DMS53 treated with DMSO at 0.1 percent for 48 hours (cell line): Measurements from ENCODE around the gene DNAH11.
"Not testable (repeated sequence)": the region's sequence is repeated elsewhere in the genome, so short reads cannot be mapped to it uniquely, and the experiment has no call there.

ENCODE experiments used
- DNase-seq: peaks from one replicate; lab custom pipeline; 2025; ENCODE audit not compliant: unreplicated experiment; lab: John Stamatoyannopoulos, UW

Gene DNAH11

DNA sequence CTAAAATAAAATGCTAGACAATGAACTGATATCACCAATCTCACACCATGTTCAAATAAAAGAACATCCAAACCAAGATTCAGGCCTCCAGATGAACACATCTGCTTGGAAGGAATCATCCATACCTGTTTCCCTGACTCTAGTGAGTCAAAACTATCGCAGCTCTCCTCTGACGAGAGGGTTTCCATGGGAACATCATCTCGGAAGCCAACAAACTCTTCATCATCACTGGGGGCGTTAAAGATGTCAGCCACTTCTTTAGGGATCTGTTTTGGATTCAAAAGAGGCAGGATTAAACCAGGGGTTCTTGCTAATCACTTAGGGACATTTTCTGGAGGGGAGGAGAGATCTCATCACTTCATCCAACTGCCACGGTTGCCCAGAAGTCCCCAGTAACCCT lies 373.8 kb downstream of the DNAH11 start:
- DNase-seq: no peak

- DNase-seq: no peak
Measured at GRCh38 chr7:21918216-21918615, 375.4 kb downstream of the DNAH11 start.

DNA sequence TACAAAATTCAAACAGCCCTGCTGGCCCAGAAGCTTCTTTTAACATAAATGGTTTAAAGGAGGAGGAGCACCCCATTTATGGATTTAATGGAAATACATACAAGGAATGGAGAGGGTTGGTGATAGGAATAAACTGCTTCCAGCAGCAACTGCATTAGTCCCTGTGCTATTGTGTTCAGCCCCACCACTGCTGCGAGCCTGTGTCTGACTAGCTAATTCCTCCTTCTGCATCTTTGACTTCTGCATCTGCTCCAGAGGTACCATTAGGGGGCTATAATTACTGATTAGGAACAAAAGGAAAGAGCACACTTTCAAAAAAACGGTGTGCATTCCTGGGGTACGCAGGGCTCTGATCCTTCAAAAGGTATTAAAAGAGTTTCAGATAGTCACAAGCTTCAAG lies 378.1 kb downstream of the DNAH11 start:
- no peak for DNase-seq

GRCh38 chr7:21922605-21923004 lies 379.8 kb downstream of the DNAH11 start:
- DNase-seq: no peak

DNA sequence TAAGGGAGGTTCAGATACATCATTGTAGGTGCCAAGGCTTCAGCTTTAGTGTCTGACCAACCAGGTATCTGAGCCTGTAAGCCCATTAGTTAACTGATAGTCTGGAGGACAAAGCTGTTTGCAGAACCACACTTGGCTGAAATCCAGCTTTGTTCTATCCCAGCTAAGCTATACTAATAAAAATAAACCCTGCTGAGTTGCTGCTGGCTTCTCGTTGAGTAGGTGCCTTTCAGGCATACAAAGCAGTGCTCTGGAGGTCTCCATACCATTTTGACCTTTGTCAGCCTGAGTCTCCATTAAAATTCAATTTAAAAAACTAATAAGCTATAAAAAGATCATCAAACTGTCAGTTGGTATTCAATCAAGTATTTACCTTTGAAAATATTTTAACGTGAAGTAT lies 380.8 kb downstream of the DNAH11 start:
- DNase-seq: peak; percentile 77

DNA sequence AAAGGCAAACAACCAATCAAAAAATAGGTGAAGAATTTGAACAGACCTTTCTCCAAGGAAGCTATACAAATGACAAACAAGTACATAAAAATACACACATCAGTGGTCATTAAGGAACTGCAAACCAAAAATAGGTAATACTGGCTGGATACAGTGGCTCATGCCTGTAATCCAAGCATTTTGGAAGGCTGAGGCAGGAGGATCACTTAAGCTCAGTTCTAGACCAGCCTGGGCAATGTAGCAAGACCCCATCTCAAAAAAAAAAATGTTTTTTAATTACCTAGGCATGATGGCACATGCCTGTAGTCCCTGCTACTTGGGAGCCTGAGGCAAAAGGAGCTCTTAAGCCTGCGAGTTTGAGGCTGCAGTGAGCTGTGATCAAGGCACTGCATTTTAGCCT lies 383.6 kb downstream of the DNAH11 start:
- no peak for DNase-seq

DNA sequence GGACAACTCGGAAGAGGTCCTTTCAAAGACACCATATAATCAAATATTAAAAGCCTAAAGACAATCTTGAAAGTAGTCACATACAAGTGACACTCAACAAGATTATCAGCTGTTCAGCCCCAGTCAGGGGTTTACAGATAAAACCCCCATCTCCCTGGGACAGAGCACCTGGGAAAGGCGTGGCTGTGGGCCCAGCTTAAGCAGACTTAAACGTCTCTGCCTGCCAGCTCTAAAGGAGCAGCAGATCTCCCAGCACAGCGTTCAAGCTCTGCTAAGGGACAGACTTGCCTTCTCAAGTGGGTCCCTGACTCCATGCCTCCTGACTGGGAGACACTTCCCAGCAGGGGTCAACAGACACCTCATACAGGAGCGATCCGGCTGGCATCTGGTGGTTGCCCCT lies 384.9 kb downstream of the DNAH11 start:
- no peak for DNase-seq

DNA sequence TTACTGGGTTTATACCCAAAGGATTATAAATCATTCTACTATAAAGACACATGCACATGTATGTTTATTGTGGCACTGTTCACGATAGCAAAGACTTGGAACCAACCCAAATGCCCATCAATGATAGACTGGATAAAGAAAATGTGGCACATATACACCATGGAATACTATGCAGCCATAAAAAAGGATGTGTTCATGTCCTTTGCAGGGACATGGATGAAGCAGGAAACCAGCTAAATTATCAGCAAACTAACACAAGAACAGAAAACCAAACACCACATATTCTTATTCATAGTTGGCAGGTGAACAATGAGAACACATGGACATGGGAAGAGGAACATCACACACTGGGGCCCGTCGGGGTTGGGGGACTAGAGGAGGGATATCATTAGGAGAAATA lies 390.5 kb downstream of the DNAH11 start:
- DNase-seq: not testable (repeated sequence)

GRCh38 chr7:21934808-21935207 lies 392.0 kb downstream of the DNAH11 start:
- DNase-seq: no peak

- no peak for DNase-seq
Measured at GRCh38 chr7:21938463-21938862, 395.6 kb downstream of the DNAH11 start.

GRCh38 chr7:21939136-21939857 lies 396.5 kb downstream of the DNAH11 start:
- DNase-seq: peak; percentile 95

DNA sequence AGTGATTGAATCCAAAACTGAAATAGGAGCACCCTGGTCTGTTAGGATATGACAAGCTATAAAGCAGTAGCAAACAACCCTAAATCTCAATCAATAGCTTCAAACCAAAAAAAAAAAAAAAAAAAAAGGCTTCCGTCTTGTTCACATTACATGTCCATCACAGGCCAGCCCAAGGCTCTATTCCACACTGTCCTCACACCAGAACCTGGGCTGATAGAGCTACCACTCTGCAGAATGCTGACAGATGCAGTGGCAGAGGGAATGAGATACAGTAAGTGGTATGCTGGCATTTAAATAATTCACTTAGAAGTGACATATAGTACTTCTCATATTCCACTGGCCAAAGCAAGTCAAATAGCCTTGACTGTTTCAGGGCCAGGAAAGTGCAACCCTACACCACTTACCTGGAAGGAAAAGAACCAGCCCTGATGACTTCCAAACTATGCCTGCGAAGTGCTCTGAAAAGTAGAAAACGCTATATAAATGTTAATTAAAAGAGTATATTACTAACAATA lies 397.1 kb downstream of the DNAH11 start:
- DNase-seq: peak; percentile 50

DNA sequence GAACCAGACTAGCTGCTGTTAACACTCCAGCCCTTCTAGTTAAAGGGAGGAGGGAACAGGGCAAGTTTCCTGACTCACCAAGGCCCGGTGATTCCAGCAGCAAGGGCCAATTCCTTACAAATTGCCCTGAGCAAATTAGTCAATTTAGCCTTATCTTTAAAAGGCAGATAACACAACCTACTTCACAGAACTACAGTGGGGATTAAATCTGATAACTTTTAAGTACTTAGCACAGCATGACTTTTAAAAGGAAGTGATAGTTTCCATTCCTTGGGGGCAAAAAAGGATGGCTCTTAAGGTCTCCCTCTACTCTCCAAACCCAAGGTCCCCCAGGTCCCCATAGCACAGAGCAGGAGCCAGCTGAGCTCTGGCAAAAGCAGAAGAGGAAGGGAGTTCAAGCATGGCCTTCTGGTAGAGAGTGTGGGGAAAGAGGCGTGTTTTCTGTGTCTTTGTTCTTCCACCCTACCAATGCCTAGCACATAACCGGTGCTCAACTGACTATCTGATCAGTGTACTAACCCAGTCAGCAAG lies 398.8 kb downstream of the DNAH11 start:
- DNase-seq: no peak

- no peak for DNase-seq
Measured at GRCh38 chr7:21942955-21943354, 400.1 kb downstream of the DNAH11 start.

GRCh38 chr7:21943436-21943835 lies 400.6 kb downstream of the DNAH11 start:
- DNase-seq: no peak

GRCh38 chr7:21944616-21945453 lies 402.0 kb downstream of the DNAH11 start:
- peak; percentile 99 for DNase-seq

- peak; percentile 97 for DNase-seq
Measured at GRCh38 chr7:21945454-21946221, 402.8 kb downstream of the DNAH11 start, which contains the start of gene CDCA7L. CDCA7L (minus strand) TSS chr7:21945899; CDS start chr7:21945804, 95 bp downstream.

DNA sequence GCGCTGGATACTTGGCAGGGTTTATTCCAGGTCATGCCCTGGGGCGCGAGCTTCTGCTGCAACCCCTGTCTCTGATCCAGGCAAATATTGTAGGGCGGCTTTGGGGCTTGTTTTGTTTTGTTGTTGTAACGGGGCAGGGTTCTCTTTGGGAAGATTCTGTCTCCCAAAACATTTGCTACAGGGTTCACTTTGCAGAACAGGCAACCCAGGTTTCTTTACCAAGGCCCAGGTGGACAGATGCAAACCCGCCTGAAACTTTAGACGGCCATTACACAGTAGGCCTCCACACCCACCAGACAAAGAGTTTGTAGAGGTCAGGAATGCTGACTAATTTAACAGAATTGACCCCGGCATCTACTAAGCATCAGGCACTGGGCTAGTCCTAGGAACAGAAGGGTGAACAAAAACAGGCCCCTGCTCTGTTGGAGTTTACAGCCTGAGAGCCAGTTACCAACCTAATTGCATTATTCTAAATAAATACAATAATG lies 403.4 kb downstream of the DNAH11 start:
- peak; percentile 84 for DNase-seq

DNA sequence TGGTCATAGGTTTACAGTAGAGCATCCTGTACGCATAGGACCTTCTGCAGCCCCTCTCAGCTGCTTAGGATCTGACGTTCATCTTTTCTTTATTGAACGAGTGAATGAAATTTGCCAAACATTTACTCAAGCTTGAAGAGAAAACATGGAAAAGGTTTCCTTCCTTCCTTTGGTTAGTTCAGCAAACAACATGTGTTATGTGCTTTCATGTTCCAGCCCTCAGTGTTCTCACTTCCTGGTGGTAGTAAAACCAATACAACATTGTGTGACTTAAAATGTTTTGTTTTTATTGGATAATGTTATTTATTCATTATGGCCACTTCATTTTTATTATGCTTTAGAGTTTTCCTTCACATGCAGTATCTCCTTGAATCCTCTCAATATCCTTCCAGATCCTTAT lies 404.2 kb downstream of the DNAH11 start:
- peak; percentile 97 for DNase-seq

DNA sequence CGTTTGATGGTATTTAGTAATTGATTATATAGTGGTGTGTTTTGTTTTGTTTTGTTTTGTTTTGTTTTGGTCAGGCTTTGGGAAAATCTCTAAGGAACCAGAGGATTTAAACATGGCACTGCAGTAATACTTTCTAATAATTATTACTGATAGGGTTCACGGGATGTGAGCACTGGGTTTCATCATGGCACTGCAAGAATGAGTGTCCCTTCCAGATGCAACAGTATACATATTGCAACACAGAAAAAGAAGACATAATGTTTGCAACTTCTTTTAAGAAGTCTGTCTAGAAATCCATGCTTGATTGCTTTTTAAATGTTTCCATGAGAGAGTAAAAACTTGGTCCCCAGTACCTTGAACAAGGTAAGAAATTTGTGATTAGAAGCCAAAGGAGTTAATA lies 405.1 kb downstream of the DNAH11 start:
- no peak for DNase-seq

GRCh38 chr7:21948364-21948763 lies 405.5 kb downstream of the DNAH11 start:
- no peak for DNase-seq
